Natural killer cell (primary cell): ENCODE results near the gene CTAG2. TPM values are rescaled to one million over a fixed set of nuclear protein-coding genes. Genes with fewer than 3 reads are reported as not detected.

Experiments used
- ATAC-seq, 3 donors: fragments of 150-1000 bp in 2 of 3; fragments of 200-7000 bp in 1 of 3; cut with Tn5 transposase; 1 replicate in 1 of 3; 2 replicates in 2 of 3; pipeline ENCODE4 v1.10.0; 2021; ENCODE audit warnings: mild to moderate bottlenecking in 2 of 3, moderate library complexity in 2 of 3
- DNase-seq, 2 donors: peaks; one replicate each; pipeline versions ENCODE4 v3.0.0 to v3.0.0-alpha.2; 2013 to 2021; ENCODE audit warnings: mixed read lengths in 1 of 2
- H3K27ac ChIP-seq: one replicate; pipeline ENCODE4 v1.5.1; 2013; ENCODE audit warnings: mild to moderate bottlenecking, low read length
- H3K27me3 ChIP-seq: one replicate; pipeline ENCODE4 v1.6.1; 2013; ENCODE audit warnings: low read length; ENCODE audit not compliant: control insufficient read depth, insufficient read depth
- H3K36me3 ChIP-seq: one replicate; pipeline ENCODE4 v1.6.1; 2013; ENCODE audit warnings: low read length; ENCODE audit not compliant: control insufficient read depth, insufficient read depth
- H3K4me1 ChIP-seq: one replicate; pipeline ENCODE4 v1.6.1; 2013; ENCODE audit warnings: low read length; ENCODE audit not compliant: control insufficient read depth, insufficient read depth
- H3K4me3 ChIP-seq: one replicate; pipeline ENCODE4 v1.5.1; 2013; ENCODE audit warnings: low read length
- H3K9me3 ChIP-seq: one replicate; pipeline ENCODE4 v1.6.1; 2013; ENCODE audit warnings: low read length; ENCODE audit not compliant: control insufficient read depth, insufficient read depth
- H3K27ac Mint-ChIP-seq, 2 donors: one replicate each; pipeline ENCODE4 v1.8.0; 2022; ENCODE audit warnings: mild to moderate bottlenecking in 2 of 2, mixed read lengths in 2 of 2, moderate library complexity in 1 of 2
- H3K27me3 Mint-ChIP-seq, 2 donors: one replicate each; pipeline ENCODE4 v1.8.0; 2022; ENCODE audit warnings: low read depth in 2 of 2, mixed read lengths in 2 of 2
- H3K36me3 Mint-ChIP-seq: one replicate; pipeline ENCODE4 v1.8.0; 2022; ENCODE audit warnings: mixed read lengths
- H3K4me1 Mint-ChIP-seq, 2 donors: one replicate each; pipeline ENCODE4 v1.8.0; 2022; ENCODE audit warnings: mixed read lengths in 2 of 2
- H3K4me3 Mint-ChIP-seq: one replicate; pipeline ENCODE4 v1.8.0; 2022; ENCODE audit warnings: mild to moderate bottlenecking, moderate library complexity, mixed read lengths
- H3K9me3 Mint-ChIP-seq, 2 donors: one replicate each; pipeline ENCODE4 v1.8.0; 2022; ENCODE audit warnings: mixed read lengths in 2 of 2
- CTCF ChIP-seq: fragments of 200-600 bp; IDR thresholded peaks from one replicate; pipeline ENCODE4 v1.8.0; 2022; ENCODE audit warnings: antibody characterized with exemption
- WGBS: methylation state at CpG from one replicate; pipeline ENCODE4 v1.1.7; 2013; ENCODE audit warnings: missing lambda C conversion rate; ENCODE audit not compliant: insufficient coverage; 5-methylcytosine and 5-hydroxymethylcytosine counted together
- intact Hi-C: fragments of 100-400 bp; cut with micrococcal nuclease; formaldehyde crosslinking; loops from one replicate; pipeline ENCODE4 v1.14.2; 2022
- total RNA-seq, 4 donors: library from RNA; stranded (reverse); fragments of 120-200 nt in 1 of 4; gene quantifications; one replicate each; pipeline versions ENCODE4 v1.2.3 to v1.2.4, GENCODE V29; 2013 to 2022

Gene CTAG2
- total RNA-seq, 3 donors from 2014 or later (not counting 1 experiment from before 2014, with no cell fraction given): not detected

- no peaks in the 10 kb centered on the region for H3K4me1 ChIP-seq
- Mint-ChIP-seq H3K9me3 (no peaks in the 10 kb centered on the region), H3K4me3 (no peak overlapping the region), H3K4me1 (peaks cover 0 to 5% of the 10 kb centered on the region in 2 donors), H3K27me3 (no peaks in the 10 kb centered on the region), H3K27ac (no peak overlapping the region), H3K36me3 (no peaks in the 10 kb centered on the region)
- no peaks in the 10 kb centered on the region for H3K9me3 ChIP-seq
- H3K36me3 ChIP-seq: no peaks in the 10 kb centered on the region
- no peak overlapping the region for H3K27ac ChIP-seq
- no peak for ATAC-seq
- DNase-seq: no peak
- TF ChIP-seq CTCF: no peak
- no CpG with 5 or more reads among the region's 4 CpGs for WGBS
- no peaks in the 10 kb centered on the region for H3K27me3 ChIP-seq
- intact Hi-C loops: no loop called here
- H3K4me3 ChIP-seq: no peak overlapping the region
These were observed 7.8 kb upstream of the CTAG2 start for GRCh38 chrX:154661170-154661569.

GRCh38 chrX:154660541-154660940, 7.2 kb upstream of the CTAG2 start:
- no peaks in the 10 kb centered on the region for H3K27me3 Mint-ChIP-seq
- Histone ChIP-seq H3K27me3 (no peaks in the 10 kb centered on the region), H3K4me3 (no peak overlapping the region), H3K9me3 (no peaks in the 10 kb centered on the region), H3K4me1 (no peaks in the 10 kb centered on the region), H3K36me3 (no peaks in the 10 kb centered on the region), H3K27ac (no peak overlapping the region)
- H3K36me3 Mint-ChIP-seq: no peaks in the 10 kb centered on the region
- H3K9me3 Mint-ChIP-seq: no peaks in the 10 kb centered on the region
- 46% methylated on average over 2 of the region's 6 CpGs for WGBS
- TF ChIP-seq CTCF: no peak
- no peak for DNase-seq
- no peak for ATAC-seq
- no peak overlapping the region for H3K27ac Mint-ChIP-seq
- H3K4me3 Mint-ChIP-seq: no peak overlapping the region
- peaks cover 0 to 5% of the 10 kb centered on the region in 2 donors for H3K4me1 Mint-ChIP-seq
- intact Hi-C loops: no loop called here

- no peak overlapping the region for H3K4me3 ChIP-seq
- Mint-ChIP-seq H3K9me3 (no peaks in the 10 kb centered on the region), H3K4me3 (no peak overlapping the region), H3K36me3 (no peaks in the 10 kb centered on the region), H3K27me3 (no peaks in the 10 kb centered on the region), H3K4me1 (peaks cover 8 to 10% of the 10 kb centered on the region in 2 donors), H3K27ac (no peak overlapping the region)
- no peaks in the 10 kb centered on the region for H3K9me3 ChIP-seq
- no peaks in the 10 kb centered on the region for H3K27me3 ChIP-seq
- H3K4me1 ChIP-seq: no peaks in the 10 kb centered on the region
- no peak overlapping the region for H3K27ac ChIP-seq
- 96% methylated on average over 11 of the region's 11 CpGs for WGBS
- no peaks in the 10 kb centered on the region for H3K36me3 ChIP-seq
- no peak for TF ChIP-seq CTCF
- intact Hi-C loops: no loop called here
- DNase-seq (no peak), ATAC-seq (no peak)
These were observed 5.6 kb upstream of the CTAG2 start for GRCh38 chrX:154658957-154659356.

- Histone ChIP-seq H3K36me3 (no peaks in the 10 kb centered on the region), H3K27ac (no peak overlapping the region), H3K27me3 (no peaks in the 10 kb centered on the region), H3K9me3 (no peaks in the 10 kb centered on the region), H3K4me3 (no peak overlapping the region), H3K4me1 (no peaks in the 10 kb centered on the region)
- ATAC-seq: no peak
- Mint-ChIP-seq H3K4me1 (peaks cover 8 to 10% of the 10 kb centered on the region in 2 donors), H3K27ac (no peak overlapping the region), H3K4me3 (no peak overlapping the region), H3K36me3 (no peaks in the 10 kb centered on the region), H3K9me3 (no peaks in the 10 kb centered on the region), H3K27me3 (no peaks in the 10 kb centered on the region)
- 94% methylated on average over 9 of the region's 12 CpGs for WGBS
- TF ChIP-seq CTCF: no peak
- intact Hi-C loops: no loop called here
- DNase-seq: no peak
These were observed 4.8 kb upstream of the CTAG2 start for GRCh38 chrX:154658187-154658586.
